Measurements from ENCODE around the gene ADPGK.

Gene ADPGK

GRCh38 chr15:72787526-72787925 is 4.0 kb upstream of the ADPGK start:
- DNase-seq: no peak

GRCh38 chr15:72786676-72787345 is 3.3 kb upstream of the ADPGK start:
- no peak for DNase-seq

- no peak for DNase-seq
These were observed 2.7 kb upstream of the ADPGK start for GRCh38 chr15:72786242-72786641.

GRCh38 chr15:72785841-72786240 is 2.3 kb upstream of the ADPGK start:
- DNase-seq: no peak

GRCh38 chr15:72785432-72785831 is 1.9 kb upstream of the ADPGK start:
- no peak for DNase-seq

- no peak for DNase-seq
These were observed 908 bp upstream of the ADPGK start for GRCh38 chr15:72784456-72784876.

- no peak for DNase-seq
These were observed 436 bp downstream of the ADPGK start for GRCh38 chr15:72783004-72783639.

- DNase-seq: no peak
These were observed 1.1 kb downstream of the ADPGK start for GRCh38 chr15:72782274-72783003.

GRCh38 chr15:72781631-72782030 is 1.9 kb downstream of the ADPGK start:
- DNase-seq: no peak

- no peak for DNase-seq
These were observed 4.8 kb downstream of the ADPGK start for GRCh38 chr15:72778796-72779195.

- DNase-seq: no peak
These were observed 8.7 kb downstream of the ADPGK start for GRCh38 chr15:72774696-72775383.

- DNase-seq: no peak
These were observed 12.2 kb downstream of the ADPGK start for GRCh38 chr15:72771329-72771725.

- DNase-seq: no peak
These were observed 12.8 kb downstream of the ADPGK start for GRCh38 chr15:72770673-72771328.

GRCh38 chr15:72766780-72767179 is 16.8 kb downstream of the ADPGK start:
- DNase-seq: no peak

- DNase-seq: no peak
These were observed 17.5 kb downstream of the ADPGK start for GRCh38 chr15:72766025-72766424.

- no peak for DNase-seq
These were observed 18.9 kb downstream of the ADPGK start for GRCh38 chr15:72764656-72765055.

- DNase-seq: no peak
These were observed 22.8 kb downstream of the ADPGK start for GRCh38 chr15:72760590-72761260.

- no peak for DNase-seq
These were observed 25.4 kb downstream of the ADPGK start for GRCh38 chr15:72758182-72758581.

GRCh38 chr15:72754096-72754495 is 29.5 kb downstream of the ADPGK start:
- DNase-seq: no peak

- no peak for DNase-seq
These were observed 31.7 kb downstream of the ADPGK start for GRCh38 chr15:72751751-72752455.

- DNase-seq: no peak
These were observed 33.9 kb downstream of the ADPGK start for GRCh38 chr15:72749700-72750099.

- no peak for DNase-seq
These were observed 43.3 kb downstream of the ADPGK start for GRCh38 chr15:72740219-72740618.

Data from NCI-H446 (cell line).